ENCODE data around the gene GEMIN5.
A peak's percentile ranks its signal among the peaks of the same experiment; 100 is the strongest.
"Not testable (repeated sequence)": the region's sequence is repeated elsewhere in the genome, so short reads cannot be mapped to it uniquely, and the experiment has no call there.

Gene GEMIN5

DNA sequence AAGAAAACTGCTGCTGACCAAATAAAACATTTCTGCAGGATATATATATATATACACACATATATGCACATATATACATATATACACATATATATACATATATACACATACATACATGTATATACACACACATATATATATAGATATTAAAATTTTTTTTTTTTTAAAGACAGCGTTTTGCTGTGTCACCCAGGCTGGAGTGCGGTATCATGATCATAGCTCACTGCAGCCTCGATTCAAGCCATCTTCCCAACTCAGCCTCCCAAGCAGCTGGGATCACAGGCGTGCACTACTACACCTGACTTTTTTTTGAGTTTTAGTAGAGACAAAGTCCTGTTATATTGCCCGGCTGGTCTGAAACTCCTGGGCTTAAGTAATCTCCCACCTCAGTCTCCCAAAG, 5.5 kb upstream of the GEMIN5 start:
- no peak for DNase-seq

DNA sequence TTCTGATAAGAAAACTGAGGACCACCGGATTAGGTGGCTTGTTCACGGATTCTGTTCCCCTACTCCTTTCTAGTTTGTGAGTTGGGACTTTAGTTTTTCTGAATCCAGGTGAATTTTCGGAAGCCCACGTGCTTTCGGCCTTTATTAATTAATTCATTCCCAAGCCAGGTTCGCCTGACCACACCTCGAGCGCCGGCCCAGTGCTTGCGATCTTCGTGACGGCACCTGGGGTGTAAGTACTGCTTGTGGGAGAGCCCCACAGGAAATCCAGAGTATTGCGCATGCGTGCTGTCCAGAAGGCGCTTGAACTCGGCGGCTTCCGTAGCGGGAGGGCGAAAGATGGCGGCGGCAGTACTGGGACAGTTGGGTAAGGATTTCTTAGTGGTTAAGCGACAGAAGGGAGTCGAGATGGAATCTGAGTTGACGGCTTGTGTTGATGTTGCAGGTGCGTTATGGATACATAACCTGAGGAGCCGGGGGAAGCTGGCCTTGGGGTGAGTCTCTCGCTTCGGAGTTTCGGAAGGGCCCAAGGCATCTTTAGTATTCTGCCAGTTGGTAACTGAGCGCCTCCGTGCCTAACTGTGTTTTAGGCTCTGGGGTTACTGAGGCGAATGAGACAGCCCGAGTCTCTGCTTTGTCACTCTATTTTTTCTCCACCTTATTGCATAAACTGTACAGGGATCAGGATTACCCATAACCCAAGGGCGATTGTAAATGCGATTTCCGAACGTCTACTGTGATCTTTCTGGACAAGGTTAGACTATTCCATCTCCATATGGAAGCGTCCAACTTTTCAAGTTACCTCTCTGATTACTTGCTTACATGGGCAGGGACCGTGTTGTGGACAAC, 3.0 kb upstream of the GEMIN5 start, which contains the start of gene MRPL22:
Gene MRPL22, plus strand, starts transcription at position 302 of the 849 bp plus-strand sequence. Its CDS starts 38 bp downstream, at position 340.
- peak; percentile 94 for DNase-seq

DNA sequence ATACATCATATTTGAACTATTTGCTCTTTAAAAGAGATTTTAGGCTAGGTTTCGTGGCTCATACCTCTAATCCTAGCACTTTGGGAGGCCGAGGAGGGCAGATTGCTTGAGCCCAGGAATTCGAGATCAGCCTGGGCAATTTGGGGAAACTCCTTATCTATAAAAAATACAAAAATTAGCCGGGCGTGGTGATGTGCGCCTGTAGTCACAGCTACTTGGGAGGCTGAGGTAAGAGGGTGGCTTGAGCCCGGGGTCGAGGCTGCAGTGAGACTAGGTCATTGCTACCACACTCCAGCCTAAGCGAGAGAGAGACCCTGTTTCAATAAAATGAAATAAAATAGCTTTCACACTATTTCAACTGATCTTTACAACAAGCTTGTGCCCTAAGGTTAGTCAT, 2.4 kb upstream of the GEMIN5 start:
- DNase-seq: no peak

DNA sequence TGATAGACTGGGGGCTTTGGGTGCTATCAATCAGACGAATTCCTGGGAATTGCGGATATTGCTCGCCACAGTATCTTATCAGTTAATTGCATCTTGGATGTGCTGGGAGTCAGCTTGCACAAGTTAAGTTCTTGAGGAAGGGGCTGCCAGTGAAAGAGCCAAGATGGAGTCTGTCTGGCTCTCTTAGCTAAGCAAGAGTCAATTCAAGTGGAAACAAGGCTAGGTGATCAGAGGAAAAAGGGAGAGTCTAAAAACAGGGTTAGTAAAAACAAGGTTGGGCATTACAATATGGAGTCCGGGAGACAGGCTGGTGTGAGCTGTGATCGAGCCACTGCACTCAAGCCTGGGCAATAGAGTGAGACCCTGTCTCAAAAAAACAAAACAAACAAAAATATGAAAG, 1.4 kb upstream of the GEMIN5 start:
- not testable (repeated sequence) for DNase-seq

DNA sequence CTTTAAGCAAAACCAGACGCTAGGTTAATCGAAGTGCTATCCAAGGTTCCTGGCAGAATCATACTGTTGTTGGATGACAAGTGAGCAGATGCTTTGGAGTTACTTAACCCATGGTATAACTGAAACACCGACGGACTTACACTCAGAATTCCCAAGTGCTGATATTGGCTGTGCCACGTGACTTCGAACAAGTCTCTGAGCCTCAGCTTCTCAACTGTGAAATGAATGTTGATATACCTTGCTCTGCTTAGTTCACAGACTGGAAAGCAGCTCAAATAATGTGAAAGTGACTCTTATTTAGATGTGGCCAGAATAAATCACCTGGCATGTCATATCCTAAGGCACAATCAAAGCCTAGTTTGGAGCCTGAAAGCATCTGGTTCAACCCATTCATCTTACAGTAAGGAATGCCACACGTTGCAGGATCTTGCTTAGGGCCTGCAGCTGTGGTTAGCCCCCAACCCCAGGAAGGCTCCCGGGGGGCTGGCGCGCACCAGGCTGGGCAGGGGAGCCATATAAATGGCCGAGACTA, 759 bp downstream of the GEMIN5 start:
- no peak for DNase-seq

DNA sequence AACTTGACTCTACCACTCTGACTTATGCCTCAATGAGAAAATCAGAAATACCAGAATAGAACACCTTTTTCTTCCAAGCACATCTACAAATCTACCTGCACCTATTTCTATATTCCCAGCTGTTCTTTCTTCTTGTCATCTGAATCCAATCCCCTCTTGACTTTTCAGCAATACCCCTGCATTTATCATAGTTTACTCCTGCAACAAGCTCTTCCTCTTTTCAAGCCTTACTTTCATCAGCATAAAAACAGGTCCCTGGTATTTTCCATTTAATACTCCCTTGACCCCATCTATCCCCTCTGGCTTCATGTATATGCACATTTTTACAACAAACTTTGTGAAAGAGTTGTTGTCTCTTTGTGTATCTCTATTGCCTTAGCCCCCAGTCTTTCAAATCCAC, 3.1 kb downstream of the GEMIN5 start:
- DNase-seq: no peak

DNA sequence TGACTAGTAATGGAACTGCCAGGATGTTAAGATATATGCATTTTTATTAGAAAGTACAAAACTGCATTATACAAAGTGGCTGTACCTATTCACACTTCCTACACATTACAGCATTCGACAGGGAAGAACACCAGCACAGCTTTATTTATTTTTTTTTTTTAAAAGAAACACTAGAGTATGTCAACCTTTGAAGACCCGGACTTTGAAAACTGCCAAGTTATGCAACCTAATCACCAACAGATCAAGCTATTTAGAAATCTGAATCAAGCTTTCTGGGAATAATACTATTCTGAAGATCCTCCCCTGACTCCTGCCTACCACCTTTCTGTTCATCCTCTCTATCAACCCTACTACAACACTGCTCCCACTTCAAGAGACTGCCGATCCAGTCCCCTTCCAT, 4.5 kb downstream of the GEMIN5 start:
- DNase-seq: no peak

DNA sequence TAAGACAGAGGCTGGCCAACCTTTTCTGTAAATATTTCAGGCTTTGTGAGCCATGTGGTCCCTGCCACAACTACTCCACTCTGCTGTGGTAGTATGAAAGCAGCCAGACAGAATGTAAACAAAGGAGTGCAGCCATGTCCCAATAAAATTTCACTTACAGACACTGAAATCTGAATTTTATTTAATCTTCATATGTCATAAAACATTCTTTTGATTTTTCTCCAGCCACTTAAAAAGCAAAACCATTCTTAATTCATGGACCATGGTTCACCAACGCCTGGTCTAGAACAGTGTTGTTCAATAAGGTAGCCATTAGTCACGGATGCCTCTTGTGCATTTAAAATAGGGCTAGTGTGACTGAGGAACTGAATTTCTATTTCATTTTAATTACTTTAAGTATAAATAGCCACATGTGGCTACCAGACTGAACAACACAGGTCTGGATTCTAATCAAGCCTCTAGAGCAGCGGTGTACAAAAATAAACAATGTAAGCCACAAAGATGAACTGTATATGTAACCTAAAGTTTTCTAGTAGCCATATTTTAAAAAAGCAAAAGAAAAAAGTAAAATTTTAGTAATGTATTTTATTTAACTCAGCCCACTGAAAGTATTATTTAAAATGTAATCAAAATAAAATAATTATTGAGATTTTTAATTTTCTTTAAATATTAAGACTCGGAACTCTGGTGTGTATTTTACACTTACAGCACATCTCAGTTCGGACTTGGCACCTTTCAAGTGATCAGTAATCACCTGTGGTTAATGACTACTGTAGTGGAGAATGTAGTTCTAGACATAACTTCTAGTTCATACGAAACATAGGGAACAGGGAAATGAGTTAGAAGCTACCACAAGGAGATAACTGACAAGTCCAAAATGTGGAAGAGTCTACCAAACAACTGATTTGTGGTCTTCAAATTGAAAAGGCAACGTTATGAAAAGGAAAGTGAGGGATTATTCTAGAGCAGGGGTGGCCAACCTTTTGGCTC, 14.3 kb downstream of the GEMIN5 start:
- no peak for DNase-seq

DNA sequence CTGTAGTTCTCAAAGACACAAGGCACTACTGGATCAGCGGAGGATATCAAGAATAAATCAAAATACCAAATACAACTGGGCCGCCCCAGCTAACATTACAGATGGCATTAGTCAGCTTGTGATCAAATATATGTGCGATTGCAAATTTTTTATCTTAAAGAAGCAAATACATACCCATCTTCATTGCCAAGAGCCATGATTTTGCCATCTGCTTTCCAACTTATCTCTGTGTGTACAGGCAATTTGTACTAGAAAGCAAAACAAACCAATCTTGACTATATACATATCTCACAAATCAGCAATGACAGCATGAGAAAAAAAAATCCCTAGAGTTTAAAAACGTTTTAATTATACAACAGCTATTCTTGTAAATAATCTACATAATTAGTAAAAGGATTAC, 20.3 kb downstream of the GEMIN5 start:
- no peak for DNase-seq

DNA sequence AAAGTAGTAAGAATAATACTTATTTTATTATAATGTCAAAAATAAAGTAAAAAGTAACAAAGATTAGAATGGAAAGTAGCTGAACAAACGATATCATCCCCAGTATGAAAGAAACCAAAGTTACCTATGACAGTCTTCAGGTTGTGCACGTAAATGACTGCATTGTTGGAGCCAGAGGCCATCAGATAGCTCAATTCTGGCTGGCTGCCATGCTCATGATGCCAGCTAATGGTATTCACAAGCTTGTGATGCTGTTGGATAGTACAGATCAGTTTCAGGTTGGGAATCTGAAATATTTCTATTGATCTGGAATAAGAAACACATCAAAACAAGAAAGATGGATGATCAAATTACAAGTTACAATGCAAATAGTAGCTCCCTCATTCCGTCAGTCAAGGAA, 21.1 kb downstream of the GEMIN5 start:
- no peak for DNase-seq

DNA sequence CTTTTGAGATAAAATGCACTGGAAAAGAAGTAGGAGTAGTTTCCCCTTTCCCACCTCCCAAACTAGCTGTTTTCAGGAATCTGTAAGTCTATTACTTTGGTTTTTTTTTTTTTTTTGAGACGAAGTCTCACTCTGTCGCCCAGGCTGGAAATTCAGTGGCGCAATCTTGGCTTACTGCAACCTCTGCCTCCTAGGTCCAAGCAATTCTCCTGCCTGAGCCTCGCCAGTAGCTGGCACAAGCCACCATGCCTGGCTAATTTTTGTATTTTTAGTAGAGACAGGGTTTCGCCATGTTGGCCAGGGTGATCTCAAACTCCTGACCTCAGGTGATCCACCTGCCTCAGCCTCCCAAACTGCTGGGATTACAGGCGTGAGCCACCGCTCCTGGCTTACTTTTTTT, 32.4 kb downstream of the GEMIN5 start:
- DNase-seq: not testable (repeated sequence)

DNA sequence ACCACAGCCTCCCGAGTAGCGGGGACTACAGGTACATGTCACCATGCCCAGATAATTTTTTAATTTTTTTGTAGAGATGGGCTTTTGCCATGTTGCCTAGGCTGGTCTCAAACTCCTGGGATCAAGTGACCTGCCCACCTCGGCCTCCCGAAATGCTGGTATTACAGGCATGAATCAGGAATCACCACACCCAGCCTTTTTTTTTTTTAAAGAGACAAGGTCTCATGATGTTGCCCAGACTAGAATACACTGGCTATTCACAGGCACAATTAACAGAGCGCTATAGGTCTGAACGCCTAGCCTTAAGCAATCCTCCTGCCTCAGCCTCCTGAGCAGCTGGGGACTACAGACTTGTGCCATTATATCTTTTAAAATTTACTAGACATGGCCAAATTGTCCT, 36.1 kb downstream of the GEMIN5 start:
- no peak for DNase-seq

DNA sequence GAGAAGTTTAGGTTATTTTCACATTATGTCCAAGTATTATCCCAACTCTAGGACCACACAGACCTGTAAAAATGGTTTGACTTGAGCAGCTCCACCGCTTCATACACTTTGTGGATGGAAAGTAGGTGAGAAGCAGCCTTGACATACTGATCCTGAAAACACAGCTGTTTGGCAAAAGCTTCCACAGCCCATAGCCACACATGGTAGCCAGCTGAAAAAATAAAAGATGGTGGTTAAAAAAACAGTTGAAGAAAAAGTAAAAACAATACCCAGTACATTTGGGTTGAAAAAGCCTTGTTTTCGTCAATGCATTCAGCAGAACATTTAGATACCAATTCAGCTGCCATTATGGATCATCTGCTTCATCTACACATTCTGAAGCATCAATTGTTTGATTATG, 36.7 kb downstream of the GEMIN5 start:
- no peak for DNase-seq

DNA sequence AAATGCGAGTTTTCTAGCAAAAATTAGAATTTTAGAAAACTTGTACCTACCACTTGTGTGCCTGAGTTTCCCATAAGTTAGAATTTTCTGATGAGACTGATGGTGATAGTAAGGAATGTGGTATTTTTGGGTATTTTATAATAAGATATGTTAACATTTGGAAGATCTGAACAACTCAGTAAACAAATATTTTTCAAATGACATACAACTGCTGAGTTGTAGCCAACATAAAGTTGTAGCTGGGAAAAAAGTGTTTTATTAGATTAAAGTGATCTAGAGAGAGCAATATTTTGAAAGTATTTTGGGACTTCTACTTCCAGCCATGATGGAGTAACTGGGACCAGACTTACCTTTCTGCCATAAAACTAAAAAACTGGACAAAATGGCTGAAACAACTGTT, 37.9 kb downstream of the GEMIN5 start:
- no peak for DNase-seq

DNA sequence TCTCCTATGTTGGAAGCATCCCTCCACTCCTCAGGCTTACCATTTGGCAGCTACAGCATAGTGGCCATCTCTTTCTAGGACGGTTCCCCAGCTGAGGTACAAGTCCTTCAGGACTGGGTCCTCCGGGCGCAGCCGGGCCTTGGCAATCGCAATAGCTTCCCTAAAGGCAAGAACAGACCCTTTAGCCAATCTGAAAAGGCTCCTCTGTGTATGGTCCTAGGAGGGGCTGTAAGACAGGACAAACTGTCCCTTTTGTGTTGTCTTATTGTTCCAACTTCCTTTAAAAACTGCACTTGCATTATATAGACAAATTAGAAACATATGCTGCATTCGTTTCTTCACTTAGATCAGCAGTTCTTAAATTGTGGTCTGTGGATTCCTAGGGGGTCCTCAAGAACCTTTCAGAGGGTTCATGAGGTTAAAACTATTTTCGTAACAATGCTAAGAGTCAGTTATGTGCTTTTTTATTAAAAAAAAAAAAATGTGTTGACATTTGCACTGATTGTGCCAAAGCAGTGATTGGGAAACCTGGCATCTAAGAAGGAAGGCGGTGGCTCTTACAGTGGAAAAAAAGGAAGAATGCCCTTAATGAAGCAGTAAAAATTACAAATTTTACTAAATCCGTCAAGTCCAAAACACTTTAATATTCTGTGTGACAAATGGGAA, 38.7 kb downstream of the GEMIN5 start:
- DNase-seq: no peak

DNA sequence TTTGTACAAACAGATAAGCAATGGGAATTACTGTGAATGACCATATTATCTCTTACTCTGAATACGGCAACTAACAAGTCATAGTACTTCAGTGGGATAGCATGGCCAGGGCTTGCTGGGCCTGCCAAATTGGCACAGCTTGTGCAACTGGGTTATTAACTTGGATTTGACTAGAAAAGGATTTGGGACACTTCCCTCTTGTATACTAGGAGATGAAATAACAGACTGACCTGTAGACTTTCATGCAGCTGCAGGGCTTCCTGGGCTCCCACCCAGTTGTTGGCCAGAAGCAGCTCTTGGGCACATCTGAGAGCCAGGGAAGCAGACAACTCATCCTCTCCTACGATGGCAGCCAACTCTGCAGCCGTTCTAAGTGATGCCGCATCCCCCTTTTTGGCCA, 39.8 kb downstream of the GEMIN5 start:
- no peak for DNase-seq

DNA sequence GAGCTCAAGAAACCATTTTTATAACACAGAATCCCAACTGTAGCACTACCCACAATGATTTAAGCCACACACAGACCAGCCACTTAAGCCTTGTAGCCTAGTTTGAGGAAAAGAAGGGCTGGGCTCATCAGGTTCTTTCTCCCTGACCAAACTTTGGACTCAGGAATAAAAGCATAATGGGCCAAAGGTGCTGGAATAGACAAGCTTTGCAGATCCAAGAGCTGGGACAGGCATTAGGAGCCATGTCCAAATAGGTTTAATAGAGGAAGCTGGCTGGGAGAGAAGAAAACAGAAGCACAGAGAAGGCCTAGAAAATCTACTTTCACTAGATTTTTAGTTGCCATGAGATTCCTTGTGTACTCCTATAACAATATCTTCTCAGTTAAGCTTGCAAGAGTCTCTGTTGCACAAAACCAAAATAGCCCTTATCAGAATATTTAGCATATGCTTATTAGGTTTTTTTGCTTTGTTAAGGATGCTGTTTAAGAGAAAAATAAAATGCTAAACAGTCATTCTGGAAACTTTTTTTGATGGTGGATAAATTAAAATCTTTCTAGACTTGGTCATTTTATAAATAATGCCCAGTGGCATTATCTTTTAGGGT, 41.3 kb downstream of the GEMIN5 start:
- DNase-seq: no peak

DNA sequence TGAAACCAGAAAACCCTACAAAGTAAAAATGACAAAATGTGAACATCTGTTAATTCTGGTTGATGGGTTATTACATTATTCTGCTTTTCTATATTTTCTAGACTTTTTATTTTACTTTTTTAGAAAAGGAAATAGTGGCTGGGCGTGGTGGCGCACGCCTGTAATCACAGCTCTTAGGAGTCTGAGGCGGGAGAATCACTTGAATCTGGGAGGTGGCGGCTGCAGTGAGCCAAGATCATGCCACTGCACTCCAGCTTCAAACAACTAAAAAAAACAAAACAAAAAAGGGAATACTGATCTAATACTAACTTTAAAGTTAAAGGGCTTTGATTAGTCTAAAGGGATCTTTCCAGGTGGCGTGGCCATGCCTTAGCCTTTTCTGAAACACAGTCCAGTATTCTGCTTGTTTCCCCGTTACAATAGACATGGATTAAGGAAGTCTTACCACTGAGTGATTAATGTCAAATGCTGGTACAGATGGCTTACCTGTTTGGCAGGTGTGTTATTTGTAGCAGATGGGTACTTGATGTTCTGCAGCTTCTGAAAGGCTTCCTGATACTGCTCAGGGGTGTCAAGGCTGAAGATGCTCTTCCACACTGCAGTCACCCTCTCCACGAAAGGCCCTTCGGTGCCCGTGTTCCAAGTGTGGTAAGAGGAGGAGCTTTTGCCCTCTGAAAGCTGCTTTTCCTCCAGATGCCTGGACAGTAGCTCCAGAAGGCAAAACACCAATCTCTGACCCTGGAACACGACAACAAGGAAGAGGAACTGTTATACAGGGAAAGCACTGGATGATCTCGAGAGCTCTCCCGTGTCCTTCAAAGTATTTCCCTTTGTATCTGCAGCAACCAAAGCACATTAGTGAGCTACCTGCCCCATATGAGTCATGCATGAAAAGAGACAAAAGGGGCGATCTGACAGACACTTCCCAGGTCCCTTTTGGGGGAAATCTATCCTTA, 42.1 kb downstream of the GEMIN5 start:
- no peak for DNase-seq

DNA sequence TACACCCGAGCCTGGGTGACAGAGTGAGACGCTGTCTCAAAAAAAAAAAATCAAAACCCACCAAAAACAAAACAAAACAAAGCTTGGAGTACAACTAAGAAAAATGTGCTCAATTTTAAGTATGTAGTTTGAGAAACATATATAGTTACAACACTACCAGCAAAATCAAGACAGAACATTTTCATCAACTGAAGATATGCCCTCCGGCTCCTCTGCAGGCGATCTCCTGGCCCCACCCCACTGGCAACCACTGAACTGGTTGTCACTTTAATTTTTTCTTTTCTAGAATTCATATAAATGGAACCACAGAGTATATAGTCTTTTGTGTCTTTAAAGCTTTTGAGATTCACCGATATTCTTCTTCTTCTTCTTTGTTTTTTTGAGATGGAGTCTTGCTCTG, 44.6 kb downstream of the GEMIN5 start:
- DNase-seq: no peak

DNA sequence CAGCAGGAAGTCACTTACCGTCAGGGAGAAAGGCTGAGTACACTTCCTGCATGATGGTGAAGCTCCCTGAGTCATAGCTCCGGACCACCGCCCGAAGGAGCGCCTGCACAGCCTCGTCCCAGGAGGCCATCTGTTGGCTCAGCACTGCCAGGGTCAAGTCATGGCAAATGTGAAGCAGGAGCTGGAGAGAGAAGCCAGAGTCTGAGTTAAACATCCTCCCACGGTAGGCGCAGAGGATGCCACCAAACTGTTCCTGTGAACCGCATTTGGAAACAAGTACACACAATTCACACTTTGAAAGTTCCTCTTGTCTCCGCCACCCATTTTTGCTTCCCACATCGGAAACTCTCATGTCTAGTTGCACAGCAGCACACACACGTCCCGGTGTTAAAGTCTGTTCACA, 45.6 kb downstream of the GEMIN5 start:
- no peak for DNase-seq

DNA sequence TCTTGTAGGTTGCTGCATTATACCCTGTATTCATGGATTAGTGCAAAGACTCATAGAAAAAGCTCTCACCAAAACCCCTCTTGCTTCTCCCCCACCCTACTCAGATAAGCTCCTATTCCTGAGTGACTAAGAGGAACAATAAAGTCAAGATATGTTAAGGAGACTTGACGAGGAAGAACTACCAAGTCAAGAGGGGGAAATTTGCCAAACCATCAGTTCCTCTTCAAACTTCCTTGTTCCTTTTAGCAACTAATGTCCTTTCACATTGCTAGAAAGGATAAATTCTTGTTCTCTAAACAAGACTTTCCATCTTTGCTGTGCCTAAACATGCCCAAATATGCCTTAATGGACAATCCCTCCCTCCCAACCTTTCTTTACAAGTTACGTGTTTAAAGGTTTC, 52.6 kb downstream of the GEMIN5 start:
- DNase-seq: no peak
